ENCODE measurements around the gene ITPRID2. TPM values are rescaled to one million over a fixed set of nuclear protein-coding genes. Genes with fewer than 3 reads are reported as not detected.

Gene ITPRID2
- total and polyA plus RNA-seq, 2 of the 4 experiments (the other 2 are of a cell fraction): 74.1 to 187 TPM

GRCh38 chr2:181978351-181979150, 87.0 kb downstream of the ITPRID2 start:
- ChIA-PET POLR2A (ENCODE audit: unreplicated experiment) (no interaction called here), CTCF (interaction anchor here (0.5 kb wide), 1 partner anchor 17 kb away, joined by 3 read pairs; no protein-coding TSS in a partner anchor)
- Histone ChIP-seq H2AK5ac (ENCODE audit: low read depth, low read length) (no peak overlapping the region; the same call in 1 of the 2 replicates), H3K18ac (ENCODE audit: low read depth, low read length) (no peak overlapping the region), H4K5ac (ENCODE audit: low read depth, low read length) (no peak overlapping the region), H3K14ac (replicated peaks; ENCODE audit: low read depth, low read length) (peak overlapping the region; percentile 2), H2BK15ac (ENCODE audit: low read depth, low read length) (no peak overlapping the region), H3K4me1 (ENCODE audit: control insufficient read depth, insufficient read depth, low read length) (no peaks in the 10 kb centered on the region), H3K36me3 (ENCODE audit: control insufficient read depth, insufficient read depth, low read length) (no peaks in the 10 kb centered on the region), H3K27ac (ENCODE audit: insufficient read depth, low read length) (no peak overlapping the region), H3K4ac (ENCODE audit: low read depth, low read length) (peak overlapping the region; percentile 33; the same call in 1 of the 2 replicates), H3K4me2 (ENCODE audit: low read depth, low read length) (no peak overlapping the region), H4K91ac (ENCODE audit: insufficient read depth, low read depth, low read length) (no peak overlapping the region), H3K9me3 (ENCODE audit: control insufficient read depth, insufficient read depth, low read length) (no peaks in the 10 kb centered on the region), H3K23ac (ENCODE audit: low read depth, low read length) (no peak overlapping the region), H3K56ac (ENCODE audit: extremely low read depth, insufficient read depth, low read length) (no peak overlapping the region), H3K9ac (ENCODE audit: low read depth, low read length) (no peak overlapping the region), H2BK120ac (ENCODE audit: low read depth, low read length) (peak overlapping the region; percentile 55), H2AFZ (replicated peaks; ENCODE audit: low read length, poor library complexity) (peak overlapping the region; percentile 74), H3K27me3 (ENCODE audit: control insufficient read depth, insufficient read depth, low read length) (no peaks in the 10 kb centered on the region), H4K8ac (ENCODE audit: low read depth in 2 of 2, low read length in 2 of 2) (no peak overlapping the region), H2BK5ac (ENCODE audit: low read depth, low read length, poor library complexity, severe bottlenecking) (peak overlapping the region; percentile 17), H3K9me1 (ENCODE audit: insufficient read depth, low read length) (no peaks in the 10 kb centered on the region), H3K4me3 (ENCODE audit: insufficient read depth, low read depth, low read length) (no peak overlapping the region), H3K79me1 (ENCODE audit: low read depth in 1 of 2, low read length in 2 of 2) (no peaks in the 10 kb centered on the region), H2AK9ac (replicated peaks; ENCODE audit: low read depth, low read length, poor library complexity) (no peak overlapping the region), H2BK20ac (ENCODE audit: low read depth, low read length) (peak overlapping the region; percentile 20), H4K20me1 (ENCODE audit: insufficient read depth, low read length) (no peaks in the 10 kb centered on the region)
- no peak for TF ChIP-seq CEBPB (IDR thresholded peaks at IDR 0.05; ENCODE audit: low read depth, low read length)
- TF ChIP-seq CTCF (conservative IDR thresholded peaks at IDR 0.05; ENCODE audit: low read depth, low read length): no peak
- no peak for TF ChIP-seq RAD21 (IDR thresholded peaks at IDR 0.05; ENCODE audit: low read length)
- no peak for TF ChIP-seq CHD1 (IDR thresholded peaks at IDR 0.05; ENCODE audit: low read depth, low read length)
- no peak for TF ChIP-seq POLR2A (IDR thresholded peaks at IDR 0.05; ENCODE audit: low read depth, low read length)
- TF ChIP-seq BHLHE40 (IDR thresholded peaks at IDR 0.05; ENCODE audit: low read depth, low read length): no peak
- TF ChIP-seq RFX5 (IDR thresholded peaks at IDR 0.05; ENCODE audit: low read depth, low read length): no peak
- TF ChIP-seq SMC3 (IDR thresholded peaks at IDR 0.05; ENCODE audit: low read depth, low read length): no peak
- no peak for TF ChIP-seq MXI1 (IDR thresholded peaks at IDR 0.05; ENCODE audit: borderline replicate concordance, low read depth, low read length)
- TF ChIP-seq FOS (IDR thresholded peaks at IDR 0.05; ENCODE audit: low read depth, low read length): no peak
- no peak for TF ChIP-seq RCOR1 (IDR thresholded peaks at IDR 0.05; ENCODE audit: insufficient replicate concordance, low read length)
- TF ChIP-seq MAZ (IDR thresholded peaks at IDR 0.05; ENCODE audit: borderline replicate concordance, low read depth, low read length): no peak
- no peak for TF ChIP-seq NFE2L2 (IDR thresholded peaks at IDR 0.05; ENCODE audit: low read depth, low read length)
- no peak for TF ChIP-seq ELK1 (IDR thresholded peaks at IDR 0.05; ENCODE audit: borderline replicate concordance, low read depth, low read length)
- BruUV-seq (replicated peaks): no TSS peak
- DNase-seq (peak; percentile 62), ATAC-seq (ENCODE audit: low read depth) (peak; percentile 51)
- intact Hi-C loops (cut with micrococcal nuclease): no loop called here
- dilution Hi-C loops (cut with HindIII; ENCODE audit: low sequenced_read_pairs, unreplicated experiment): no loop called here
- in situ Hi-C loops (cut with MboI; ENCODE audit: low sequenced_read_pairs): no loop called here
- 80% methylated on average over 1 of the region's 2 CpGs; no CpG with 5 or more reads in 1 of the 2 experiments for WGBS, 2 experiments (ENCODE audit: extremely low coverage in 2 of 2, insufficient read length in 1 of 2)

Measured in IMR-90 (cell line).